Left ventricle myocardium inferior (tissue), 1 donor: ENCODE results near the gene SLC25A48. TPM values are rescaled to one million over a fixed set of nuclear protein-coding genes. Genes with fewer than 3 reads are reported as not detected.

Experiments used
- DNase-seq: peaks from one replicate; pipeline ENCODE4 v3.0.0-alpha.2; 2020
- H3K27ac ChIP-seq: fragments of 200-600 bp; replicated peaks from 2 replicates; pipeline ENCODE4 v1.8.0; 2021
- H3K27me3 ChIP-seq: fragments of 200-600 bp; 2 replicates; pipeline ENCODE4 v1.8.0; 2021; ENCODE audit warnings: low read depth
- H3K36me3 ChIP-seq: fragments of 200-600 bp; 2 replicates; pipeline ENCODE4 v1.8.0; 2021
- H3K4me1 ChIP-seq: fragments of 200-600 bp; 2 replicates; pipeline ENCODE4 v1.8.0; 2021
- H3K4me3 ChIP-seq: fragments of 200-600 bp; 2 replicates; pipeline ENCODE4 v1.8.0; 2021; ENCODE audit warnings: mild to moderate bottlenecking, moderate library complexity
- H3K9me3 ChIP-seq: fragments of 200-600 bp; replicated peaks from 2 replicates; pipeline ENCODE4 v1.8.0; 2021
- CTCF ChIP-seq: fragments of 200-600 bp; IDR thresholded peaks from 2 replicates; pipeline ENCODE4 v1.8.0; 2021; ENCODE audit warnings: antibody characterized with exemption, mild to moderate bottlenecking, borderline replicate concordance
- intact Hi-C: fragments of 100-400 bp; cut with micrococcal nuclease; formaldehyde crosslinking; loops from one replicate; pipeline ENCODE4 v1.11.0; 2022
- total RNA-seq: library from RNA; stranded (reverse); fragmentation: NEBNext Ultra II Directional; extraction: Animal tissue kit (Norgen Biotek cat#: 25700); gene quantifications from one replicate; pipeline ENCODE4 v1.2.1, GENCODE V29; 2021
- donor health status: DM: no; HTN: yes; CAD: no; lungs with severe emphysema.

The SLC25A48 gene
- total RNA-seq, 1 donor from 2014 or later = not detected

DNA sequence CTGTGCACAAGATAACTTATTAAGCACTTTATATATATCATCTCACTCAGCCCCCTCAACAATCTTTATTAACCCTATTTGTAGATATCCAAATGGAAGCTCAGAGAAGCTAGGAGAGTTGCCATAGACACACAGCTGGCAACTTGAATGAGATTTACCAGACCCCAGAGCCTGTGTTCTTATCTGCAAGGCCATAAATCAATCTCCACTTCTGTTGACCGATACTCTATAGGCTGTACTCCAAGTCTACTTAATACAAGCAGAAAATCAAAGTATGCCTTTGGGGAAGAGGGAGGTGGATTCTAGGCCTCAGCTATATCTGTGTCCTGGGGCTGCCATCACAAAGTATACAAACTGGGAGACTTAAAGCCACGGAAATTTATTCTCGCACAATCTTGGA, 67.2 kb downstream of the SLC25A48 start:
- Histone ChIP-seq H3K9me3 (peaks cover 5% of the 10 kb centered on the region), H3K27ac (no peak overlapping the region), H3K4me1 (no peaks in the 10 kb centered on the region), H3K36me3 (no peaks in the 10 kb centered on the region), H3K4me3 (no peak overlapping the region), H3K27me3 (peaks cover 93% of the 10 kb centered on the region)
- intact Hi-C loops = no loop called here
- DNase-seq = no peak
- TF ChIP-seq CTCF = no peak

DNA sequence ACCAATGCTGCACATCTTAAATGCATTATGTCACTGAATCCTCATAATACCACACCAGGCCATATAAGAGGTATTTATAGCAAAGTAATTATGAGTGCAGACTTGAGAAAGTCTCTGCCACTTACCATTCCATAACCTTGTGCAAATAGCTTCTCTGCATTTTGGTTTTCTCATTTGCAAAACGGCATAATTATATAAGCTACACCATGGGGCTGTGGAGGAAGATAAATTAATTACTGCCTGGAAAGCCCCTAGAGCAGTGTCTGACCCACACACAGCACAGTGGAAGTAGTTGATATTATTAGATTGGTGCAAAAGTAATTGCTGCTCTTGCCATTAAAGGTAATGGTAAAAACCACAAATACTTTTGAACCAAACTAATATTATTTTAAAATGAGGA, 70.7 kb downstream of the SLC25A48 start:
- no peak for DNase-seq
- TF ChIP-seq CTCF = no peak
- Histone ChIP-seq H3K4me3 (no peak overlapping the region), H3K27ac (no peak overlapping the region), H3K27me3 (peaks cover 95% of the 10 kb centered on the region), H3K9me3 (no peaks in the 10 kb centered on the region), H3K4me1 (no peaks in the 10 kb centered on the region), H3K36me3 (no peaks in the 10 kb centered on the region)
- intact Hi-C loops = no loop called here

- peaks cover 79% of the 10 kb centered on the region for H3K27me3 ChIP-seq
Observed at GRCh38 chr5:135913713-135914626, 79.5 kb downstream of the SLC25A48 start.

GRCh38 chr5:135915466-135916001, 81.1 kb downstream of the SLC25A48 start:
- Histone ChIP-seq H3K27ac (no peak overlapping the region), H3K4me3 (no peak overlapping the region), H3K9me3 (no peaks in the 10 kb centered on the region), H3K27me3 (peaks cover 72% of the 10 kb centered on the region), H3K4me1 (no peaks in the 10 kb centered on the region), H3K36me3 (no peaks in the 10 kb centered on the region)
- no peak for TF ChIP-seq CTCF
- intact Hi-C loops = no loop called here
- no peak for DNase-seq

More at GRCh38 chr5:135913713-135914626, 79.5 kb downstream of the SLC25A48 start:
- no peaks in the 10 kb centered on the region for H3K4me1 ChIP-seq
- H3K9me3 ChIP-seq = no peaks in the 10 kb centered on the region
- no peak overlapping the region for H3K27ac ChIP-seq
- intact Hi-C loops = no loop called here
- no peak overlapping the region for H3K4me3 ChIP-seq
- DNase-seq = no peak
- TF ChIP-seq CTCF = no peak
- H3K36me3 ChIP-seq = no peaks in the 10 kb centered on the region

DNA sequence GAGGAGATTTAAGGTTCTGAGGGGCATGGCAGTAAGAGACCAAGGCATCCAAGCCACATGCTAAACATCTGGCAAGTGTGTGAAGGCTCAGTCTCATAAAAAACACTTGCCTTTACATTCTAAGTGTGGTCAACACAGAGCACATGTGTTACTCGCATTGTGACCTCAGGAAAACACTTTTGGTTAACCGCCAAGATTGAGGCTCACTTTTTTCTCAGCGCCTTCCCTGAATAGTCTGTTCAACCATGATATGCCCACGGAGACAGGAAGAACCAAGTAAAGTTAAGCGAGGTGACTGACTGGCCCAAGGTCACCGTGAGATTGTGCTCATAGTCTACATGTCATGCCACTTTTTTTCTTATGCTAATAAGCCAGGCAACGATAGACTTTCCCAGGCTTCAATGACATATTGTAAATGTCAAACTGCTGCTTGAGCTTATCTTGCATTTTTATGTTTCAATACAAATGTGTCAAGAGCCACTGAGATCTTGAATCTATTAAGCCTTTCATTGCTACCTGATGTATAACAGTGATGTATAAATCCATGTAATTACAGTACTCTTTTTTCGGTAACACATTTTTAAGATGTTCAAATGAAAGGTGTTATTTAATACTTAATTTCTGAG, 82.3 kb downstream of the SLC25A48 start:
- intact Hi-C loops = no loop called here
- Histone ChIP-seq H3K27me3 (peaks cover 72% of the 10 kb centered on the region), H3K4me3 (no peak overlapping the region), H3K4me1 (no peaks in the 10 kb centered on the region), H3K27ac (no peak overlapping the region), H3K9me3 (no peaks in the 10 kb centered on the region), H3K36me3 (no peaks in the 10 kb centered on the region)
- no peak for DNase-seq
- no peak for TF ChIP-seq CTCF
